NCI-H1048 (cell line): ENCODE data around the gene STRADA.

ENCODE experiments used
- DNase-seq: peaks from one replicate; lab custom pipeline; 2025; lab: John Stamatoyannopoulos, UW

The STRADA gene

GRCh38 chr17:63700528-63701455 lies 40.8 kb downstream of the STRADA start:
- DNase-seq = no peak

GRCh38 chr17:63699638-63700527 lies 41.7 kb downstream of the STRADA start, which contains the start of gene LIMD2:
TSS of gene LIMD2 (minus strand) at chr17:63700125. CDS start at chr17:63699298, 827 bp downstream.
- no peak for DNase-seq

- no peak for DNase-seq
Measured at GRCh38 chr17:63698886-63699637, 42.5 kb downstream of the STRADA start.

- no peak for DNase-seq
Measured at GRCh38 chr17:63698381-63698885, 43.2 kb downstream of the STRADA start.

GRCh38 chr17:63697341-63698286 lies 44.0 kb downstream of the STRADA start:
- DNase-seq = no peak

- DNase-seq = no peak
Measured at GRCh38 chr17:63696381-63696961, 45.1 kb downstream of the STRADA start.

- DNase-seq = no peak
Measured at GRCh38 chr17:63695889-63696288, 45.7 kb downstream of the STRADA start.

GRCh38 chr17:63694950-63695773 lies 46.4 kb downstream of the STRADA start:
- DNase-seq = no peak

GRCh38 chr17:63694229-63694949 lies 47.2 kb downstream of the STRADA start:
- no peak for DNase-seq

GRCh38 chr17:63693411-63694113 lies 48.0 kb downstream of the STRADA start:
- no peak for DNase-seq

GRCh38 chr17:63692195-63692816 lies 49.3 kb downstream of the STRADA start:
- no peak for DNase-seq

- no peak for DNase-seq
Measured at GRCh38 chr17:63689479-63689878, 52.1 kb downstream of the STRADA start.

- no peak for DNase-seq
Measured at GRCh38 chr17:63688396-63689020, 53.1 kb downstream of the STRADA start.

- no peak for DNase-seq
Measured at GRCh38 chr17:63686138-63686685, 55.4 kb downstream of the STRADA start.

- no peak for DNase-seq
Measured at GRCh38 chr17:63685578-63685977, 56.0 kb downstream of the STRADA start.

GRCh38 chr17:63685041-63685440 lies 56.6 kb downstream of the STRADA start:
- DNase-seq = no peak

- no peak for DNase-seq
Measured at GRCh38 chr17:63682981-63683380, 58.6 kb downstream of the STRADA start.
